Muscle of arm (tissue), 14 donors: Measurements from ENCODE around the gene ATRAID. TPM values are rescaled to one million over a fixed set of nuclear protein-coding genes. Genes with fewer than 3 reads are reported as not detected.
"Not testable (repeated sequence)": the region's sequence is repeated elsewhere in the genome, so short reads cannot be mapped to it uniquely, and the experiment has no call there.

Experiments
- DNase-seq: peaks from one replicate; pipeline ENCODE4 v3.0.0-alpha.2; 2013
- long read RNA-seq, 11 donors: transcript quantifications; one replicate each; lab custom pipeline, GENCODE V29; 2026
- polyA plus RNA-seq, 12 donors: library from polyadenylated mRNA; unstranded; fragments of 120-200 nt; gene quantifications; one replicate each; pipeline ENCODE4 v1.2.1, GENCODE V29; 2013; ENCODE audit not compliant: insufficient read length in 12 of 12

ATRAID gene, protein sequence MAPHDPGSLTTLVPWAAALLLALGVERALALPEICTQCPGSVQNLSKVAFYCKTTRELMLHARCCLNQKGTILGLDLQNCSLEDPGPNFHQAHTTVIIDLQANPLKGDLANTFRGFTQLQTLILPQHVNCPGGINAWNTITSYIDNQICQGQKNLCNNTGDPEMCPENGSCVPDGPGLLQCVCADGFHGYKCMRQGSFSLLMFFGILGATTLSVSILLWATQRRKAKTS
- 100 to 1,000 TPM in 5 of 12 donors, 10 to 100 TPM in 6, not detected in 1; 85.6 to 115 (median 98.3) TPM for polyA plus RNA-seq
- long read RNA-seq, donor 1, transcript ATRAID-204 (2 exons, 561 nt), result minor isoform, 16 of 112 reads
- long read RNA-seq, donor 1, transcript ATRAID-202 (7 exons, 1,059 nt), result minor isoform, 18 of 112 reads
- long read RNA-seq, donor 1, transcript ATRAID-201 (7 exons, 1,240 nt), result major isoform, 78 of 112 reads
- long read RNA-seq, donor 1, partial matches to known transcripts, result 0 of 112 reads
- long read RNA-seq, donor 1, other reads (novel, unspliced or antisense), result 0 of 112 reads
- long read RNA-seq, donor 2, transcript ATRAID-201 (7 exons, 1,240 nt), result major isoform, 63 of 93 reads
- long read RNA-seq, donor 2, transcript ATRAID-204 (2 exons, 561 nt), result minor isoform, 15 of 93 reads
- long read RNA-seq, donor 2, transcript ATRAID-202 (7 exons, 1,059 nt), result minor isoform, 13 of 93 reads
- long read RNA-seq, donor 2, partial matches to known transcripts, result 0 of 93 reads
- long read RNA-seq, donor 2, other reads (novel, unspliced or antisense), result 0 of 93 reads
- long read RNA-seq, donor 3, transcript ATRAID-201 (7 exons, 1,240 nt), result major isoform, 20 of 39 reads
- long read RNA-seq, donor 3, transcript ATRAID-202 (7 exons, 1,059 nt), result minor isoform, 15 of 39 reads
- long read RNA-seq, donor 3, partial matches to known transcripts, result 0 of 39 reads
- long read RNA-seq, donor 3, other reads (novel, unspliced or antisense), result 0 of 39 reads
- long read RNA-seq, donor 4, transcript ATRAID-202 (7 exons, 1,059 nt), result minor isoform, 7 of 22 reads
- long read RNA-seq, donor 4, transcript ATRAID-201 (7 exons, 1,240 nt), result major isoform, 14 of 22 reads
- long read RNA-seq, donor 4, partial matches to known transcripts, result 0 of 22 reads
- long read RNA-seq, donor 4, other reads (novel, unspliced or antisense), result 0 of 22 reads
- long read RNA-seq, donor 5, transcript ATRAID-202 (7 exons, 1,059 nt), result minor isoform, 25 of 108 reads
- long read RNA-seq, donor 5, transcript ATRAID-201 (7 exons, 1,240 nt), result major isoform, 68 of 108 reads
- long read RNA-seq, donor 5, transcript ATRAID-204 (2 exons, 561 nt), result minor isoform, 5 of 108 reads
- long read RNA-seq, donor 5, partial matches to known transcripts, result 10 of 108 reads
- long read RNA-seq, donor 5, other reads (novel, unspliced or antisense), result 0 of 108 reads
- long read RNA-seq, donor 6, transcript ATRAID-201 (7 exons, 1,240 nt), result major isoform, 32 of 47 reads
- long read RNA-seq, donor 6, transcript ATRAID-204 (2 exons, 561 nt), result minor isoform, 9 of 47 reads
- long read RNA-seq, donor 6, transcript ATRAID-202 (7 exons, 1,059 nt), result minor isoform, 6 of 47 reads
- long read RNA-seq, donor 6, partial matches to known transcripts, result 0 of 47 reads
- long read RNA-seq, donor 6, other reads (novel, unspliced or antisense), result 0 of 47 reads
- long read RNA-seq, donor 7, transcript ATRAID-201 (7 exons, 1,240 nt), result major isoform, 30 of 39 reads
- long read RNA-seq, donor 7, transcript ATRAID-202 (7 exons, 1,059 nt), result minor isoform, 7 of 39 reads
- long read RNA-seq, donor 7, partial matches to known transcripts, result 0 of 39 reads
- long read RNA-seq, donor 7, other reads (novel, unspliced or antisense), result 0 of 39 reads
- long read RNA-seq, donor 8, transcript ATRAID-202 (7 exons, 1,059 nt), result minor isoform, 23 of 76 reads
- long read RNA-seq, donor 8, transcript ATRAID-201 (7 exons, 1,240 nt), result major isoform, 43 of 76 reads
- long read RNA-seq, donor 8, partial matches to known transcripts, result 6 of 76 reads
- long read RNA-seq, donor 8, other reads (novel, unspliced or antisense), result 0 of 76 reads
- long read RNA-seq, donor 9, transcript ATRAID-204 (2 exons, 561 nt), result minor isoform, 6 of 50 reads
- long read RNA-seq, donor 9, transcript ATRAID-201 (7 exons, 1,240 nt), result major isoform, 35 of 50 reads
- long read RNA-seq, donor 9, partial matches to known transcripts, result 5 of 50 reads
- long read RNA-seq, donor 9, other reads (novel, unspliced or antisense), result 0 of 50 reads
- long read RNA-seq, donor 10, transcript ATRAID-201 (7 exons, 1,240 nt), result major isoform, 45 of 82 reads
- long read RNA-seq, donor 10, transcript ATRAID-202 (7 exons, 1,059 nt), result minor isoform, 24 of 82 reads
- long read RNA-seq, donor 10, transcript ATRAID-204 (2 exons, 561 nt), result minor isoform, 7 of 82 reads
- long read RNA-seq, donor 10, partial matches to known transcripts, result 5 of 82 reads
- long read RNA-seq, donor 10, other reads (novel, unspliced or antisense), result 0 of 82 reads
- long read RNA-seq, donor 11, transcript ATRAID-204 (2 exons, 561 nt), result minor isoform, 5 of 73 reads
- long read RNA-seq, donor 11, transcript ATRAID-202 (7 exons, 1,059 nt), result minor isoform, 18 of 73 reads
- long read RNA-seq, donor 11, transcript ATRAID-201 (7 exons, 1,240 nt), result major isoform, 50 of 73 reads
- long read RNA-seq, donor 11, partial matches to known transcripts, result 0 of 73 reads
- long read RNA-seq, donor 11, other reads (novel, unspliced or antisense), result 0 of 73 reads

DNA sequence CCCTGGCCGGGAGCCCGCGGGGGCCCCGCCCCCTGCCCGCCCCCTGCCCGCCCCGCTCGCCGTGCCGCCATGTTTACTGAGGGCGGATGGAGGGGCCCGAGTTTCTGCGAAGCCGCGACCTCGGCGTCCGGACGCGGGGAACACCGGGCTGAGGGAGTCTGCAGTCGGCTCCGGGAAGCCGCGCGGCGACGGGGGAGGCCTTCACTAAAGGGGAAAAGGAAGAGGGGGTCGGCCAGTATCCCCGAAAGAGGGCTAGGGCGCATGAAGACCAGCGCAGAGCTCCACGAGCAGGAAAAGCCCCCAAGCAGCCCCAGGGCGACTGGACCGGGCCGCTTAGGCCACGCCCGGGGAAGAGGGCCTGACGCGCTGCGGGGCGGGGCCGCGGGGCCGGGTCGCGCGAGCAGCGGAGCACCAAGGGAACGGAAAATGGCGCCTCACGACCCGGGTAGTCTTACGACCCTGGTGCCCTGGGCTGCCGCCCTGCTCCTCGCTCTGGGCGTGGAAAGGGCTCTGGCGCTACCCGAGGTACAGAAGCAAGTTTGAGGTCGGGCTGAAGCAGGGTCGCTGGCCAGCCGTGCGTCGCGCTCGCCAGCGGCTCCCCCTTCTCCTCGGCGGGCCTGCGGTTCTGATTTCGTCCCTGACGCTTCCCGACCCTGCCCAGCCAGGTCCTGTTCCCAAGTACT lies at the start of gene ATRAID, which contains the start of gene SLC5A6:
TSS of gene ATRAID (plus strand) at position 99 of the 683 bp plus-strand sequence. CDS start at position 427, 328 bp downstream.
TSS of gene SLC5A6 (minus strand) at position 326 of the 683 bp plus-strand sequence. CDS start 4,618 bp downstream, outside the sequence.
- DNase-seq, result peak; percentile 92

DNA sequence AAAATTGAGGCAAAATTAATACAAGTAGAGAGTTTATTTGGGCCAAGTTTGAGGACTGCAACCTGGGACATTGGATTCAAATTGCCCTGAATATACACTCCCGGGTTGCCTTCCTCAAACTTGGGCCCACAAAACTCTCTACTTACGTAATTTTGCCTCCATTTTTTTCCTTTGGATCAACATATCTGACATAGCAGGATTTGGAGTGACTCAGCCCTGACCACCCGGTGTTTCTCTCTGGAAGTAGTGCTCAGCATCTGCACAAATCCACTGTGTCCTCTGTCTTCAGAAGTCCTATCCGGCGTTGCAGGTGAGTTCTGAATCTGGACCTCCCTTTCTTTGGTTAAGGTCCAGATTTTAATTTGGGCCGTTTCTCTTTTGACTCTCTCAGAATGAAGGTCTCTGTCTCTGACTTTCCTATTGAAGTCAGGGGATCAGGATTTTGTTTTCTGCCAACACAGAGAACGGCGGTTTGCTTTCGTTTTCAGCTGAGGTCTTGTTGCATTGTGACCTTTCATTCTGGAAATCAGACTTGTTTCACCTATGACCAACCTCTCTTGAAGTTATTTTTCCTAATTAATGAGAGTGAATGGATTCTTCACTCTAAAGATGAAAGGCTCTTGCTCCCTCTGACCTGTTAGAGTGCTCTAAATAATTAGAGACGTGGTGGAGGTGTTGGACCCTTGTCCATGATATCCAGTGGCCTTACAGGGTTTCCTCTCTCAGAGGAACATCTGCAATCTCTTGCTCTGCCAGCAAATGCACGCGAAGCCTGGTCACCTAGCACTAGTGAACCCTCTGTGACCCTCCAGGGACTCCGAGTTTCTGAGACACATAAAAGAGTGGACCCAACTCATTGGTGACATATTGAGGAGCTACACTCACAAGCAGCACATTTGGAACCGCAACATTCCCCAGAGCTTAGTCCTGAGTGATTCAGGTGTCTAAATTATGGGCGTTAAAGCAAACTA lies 49.4 kb upstream of the ATRAID start:
- DNase-seq, result no peak

DNA sequence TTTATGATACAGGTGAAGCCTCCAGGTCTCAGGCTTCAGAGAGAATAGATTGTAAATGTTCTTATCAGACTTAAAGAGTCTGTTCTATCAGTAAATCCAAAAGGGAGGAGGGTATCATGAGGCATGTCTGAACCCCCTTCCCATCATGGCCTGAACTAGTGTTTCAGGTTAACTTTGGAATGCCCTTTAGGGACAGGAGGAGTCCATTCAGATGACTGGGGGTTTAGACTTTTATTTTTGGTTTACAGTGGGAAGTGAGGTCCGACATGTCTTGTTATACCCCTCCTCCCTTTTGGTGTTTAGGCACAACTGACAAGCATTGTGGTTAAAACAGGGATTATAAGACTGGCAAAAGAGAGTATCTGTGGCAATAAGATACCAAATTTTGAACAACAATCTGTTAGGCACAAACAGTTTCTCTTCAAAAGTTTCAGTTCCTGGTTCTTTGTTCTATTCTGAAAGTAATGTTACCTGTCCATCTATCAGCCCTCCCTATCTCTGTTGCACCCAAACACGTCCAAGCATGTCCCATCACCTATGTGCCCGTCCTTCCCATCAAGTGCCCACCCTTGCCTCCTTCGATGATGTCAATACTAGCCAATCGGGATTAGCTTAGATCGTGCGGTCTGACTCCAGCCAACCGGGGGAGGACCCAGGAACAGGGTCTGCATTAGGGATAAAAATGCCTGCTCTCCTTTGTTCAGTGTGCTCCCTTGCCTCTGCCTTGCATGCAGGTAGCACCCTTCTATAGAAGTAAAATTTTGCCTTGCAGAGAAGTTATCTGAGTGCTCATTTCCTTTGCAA lies 46.7 kb upstream of the ATRAID start:
- DNase-seq, result no peak

DNA sequence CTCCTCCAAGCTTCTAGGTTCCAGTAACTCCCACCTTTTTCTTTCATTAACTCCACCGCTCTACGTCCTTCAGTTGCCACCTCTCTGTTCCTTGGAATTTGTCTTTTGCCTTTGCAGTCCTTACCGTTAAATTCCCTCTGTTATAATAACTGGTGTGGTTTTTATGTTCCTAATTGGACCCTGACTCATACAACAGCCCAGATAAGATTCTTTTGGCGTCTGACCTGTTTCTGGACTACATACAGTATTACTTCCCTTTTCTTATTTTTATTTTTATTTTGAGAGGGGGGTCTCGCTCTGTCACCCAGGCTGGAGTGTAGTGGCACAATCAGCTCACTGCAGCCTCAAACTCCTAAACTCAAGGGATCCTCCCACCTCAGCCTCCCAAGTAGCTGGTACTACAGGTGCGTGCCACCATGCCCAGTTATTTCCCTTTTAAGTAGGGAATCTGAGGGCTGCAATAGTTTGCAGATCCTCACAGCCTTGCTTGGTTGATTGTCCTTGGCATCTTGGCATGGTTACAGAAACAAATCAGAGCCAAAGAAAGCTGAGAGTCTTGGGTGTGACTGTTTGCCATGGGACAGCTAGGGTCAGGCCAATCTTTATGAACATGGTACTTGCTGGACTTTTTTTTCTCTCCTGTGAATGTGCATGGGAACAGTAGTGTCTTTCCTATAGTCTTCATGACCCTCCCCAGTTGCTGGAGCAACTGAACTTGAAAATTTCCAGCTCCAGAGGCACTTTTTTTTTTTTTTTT lies 41.1 kb upstream of the ATRAID start:
- DNase-seq, result no peak

DNA sequence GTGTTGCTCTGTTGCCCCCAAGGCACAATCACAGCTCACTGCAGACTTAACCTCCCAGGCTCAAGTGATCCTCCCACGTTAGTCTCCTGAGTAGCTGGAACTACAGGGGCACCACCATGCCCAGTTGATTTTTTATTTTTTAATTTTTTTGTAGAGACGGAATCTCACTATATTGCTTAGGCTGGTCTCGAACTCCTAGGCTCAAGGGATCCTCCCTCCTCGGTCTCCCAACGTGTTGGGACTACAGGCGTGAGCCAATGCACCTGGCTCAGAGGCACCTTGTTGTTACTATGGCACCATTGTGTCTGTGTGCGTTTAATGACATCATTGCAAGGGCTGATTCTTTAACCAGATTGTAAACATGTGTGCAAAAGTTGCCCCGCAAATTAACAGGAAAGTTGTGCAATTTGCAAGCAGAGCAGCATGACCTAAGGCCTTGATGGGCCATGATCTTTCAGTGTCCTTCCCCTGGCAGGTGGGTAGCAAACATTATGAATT lies 40.4 kb upstream of the ATRAID start:
- DNase-seq, result no peak

DNA sequence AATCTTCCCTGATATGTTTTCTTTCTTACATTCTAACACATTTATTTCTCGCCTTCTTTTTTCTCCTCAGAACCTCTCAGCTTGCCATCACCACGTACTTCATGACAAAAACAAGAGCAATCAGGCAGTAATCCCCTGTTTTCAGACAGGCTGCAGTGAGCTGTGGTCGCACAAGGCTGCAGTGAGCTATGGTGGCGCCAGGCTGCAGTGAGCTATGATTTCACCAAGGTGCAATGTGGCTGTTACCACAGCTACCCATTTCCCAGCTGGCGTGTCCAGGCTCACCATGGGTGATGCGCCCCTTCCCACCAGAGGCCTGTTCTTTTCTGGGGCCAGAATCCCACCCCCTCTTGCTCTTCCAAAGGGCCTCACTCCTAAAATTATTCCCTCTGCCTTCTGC lies 37.2 kb upstream of the ATRAID start:
- DNase-seq, result no peak

DNA sequence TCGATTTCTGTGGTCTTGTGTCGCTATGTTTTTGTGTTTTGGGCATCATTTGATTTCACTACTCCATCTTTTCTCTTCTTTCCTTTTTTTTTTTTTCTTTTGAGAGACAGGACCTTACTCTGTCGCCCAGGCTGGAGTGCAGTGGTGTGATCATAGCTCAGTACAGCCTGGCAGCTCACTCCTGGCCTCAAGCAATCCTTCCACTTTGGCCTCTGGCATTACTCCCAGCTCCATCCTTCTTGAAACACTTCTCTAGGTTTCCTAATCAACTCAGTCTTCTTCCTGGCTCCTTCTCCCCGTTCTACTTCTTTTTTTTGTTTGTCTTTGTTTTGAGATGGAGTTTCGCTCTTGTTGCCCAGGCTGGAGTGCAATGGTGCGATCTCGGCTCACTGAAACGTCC lies 36.5 kb upstream of the ATRAID start:
- DNase-seq, result no peak

DNA sequence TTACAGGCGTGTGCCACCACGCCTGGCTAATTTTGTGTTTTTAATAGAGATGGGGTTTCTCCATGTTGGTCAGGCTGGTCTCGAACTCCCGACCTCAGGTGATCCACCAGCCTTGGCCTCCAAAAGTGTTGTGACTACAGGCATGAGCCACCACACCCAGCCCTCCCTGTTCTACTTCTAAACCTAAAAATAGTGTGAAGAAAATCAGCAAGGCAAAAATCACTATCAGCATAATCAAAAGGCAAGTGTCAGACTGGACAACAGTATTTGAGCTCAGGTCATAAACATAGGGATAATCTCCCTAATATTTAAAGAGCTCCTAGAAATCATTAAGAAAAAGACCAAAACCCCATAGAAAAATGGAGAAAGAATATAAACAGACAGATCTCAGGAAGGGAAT lies 36.1 kb upstream of the ATRAID start:
- DNase-seq, result not testable (repeated sequence)

DNA sequence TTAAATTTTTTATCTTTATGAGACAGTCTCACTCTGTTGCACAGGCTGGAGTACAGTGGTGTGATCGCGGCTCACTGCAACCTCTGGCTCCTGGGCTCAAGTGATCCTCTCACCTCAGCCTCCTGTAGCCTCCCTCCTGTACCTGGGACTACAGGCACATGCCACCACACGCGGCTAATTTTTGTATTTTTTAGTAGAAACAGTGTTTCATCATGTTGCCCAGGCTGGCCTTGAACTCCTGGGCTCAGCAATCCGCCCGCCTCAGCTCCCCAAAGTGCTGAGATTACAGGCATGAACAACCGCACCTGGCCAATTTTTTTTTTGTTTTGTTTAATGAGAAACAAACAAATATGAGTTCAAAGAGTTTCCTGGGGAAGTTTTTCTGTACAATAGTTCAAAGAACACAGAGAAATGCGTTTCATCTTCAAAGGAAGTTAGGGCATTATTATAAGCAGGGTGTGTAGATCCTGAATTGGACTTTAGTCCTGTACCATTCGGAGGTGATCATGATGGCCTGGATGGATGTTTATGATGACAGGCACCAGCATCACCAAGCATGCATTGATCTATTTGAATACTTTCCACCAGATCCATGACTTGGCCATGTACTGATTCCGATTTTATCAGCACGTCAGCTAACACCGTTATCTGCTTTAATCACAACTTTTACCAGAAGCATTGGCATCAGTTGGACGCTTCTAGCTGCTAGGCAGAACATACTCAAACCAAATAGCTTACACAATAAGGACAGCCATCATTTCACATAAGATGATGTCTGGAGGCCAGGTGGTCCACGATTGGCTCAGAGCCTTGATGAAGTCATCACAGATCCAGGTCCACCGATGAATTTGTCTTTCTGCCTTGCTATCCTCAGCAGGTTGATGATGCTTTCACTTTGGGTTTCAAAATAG lies 34.1 kb upstream of the ATRAID start:
- DNase-seq, result no peak

DNA sequence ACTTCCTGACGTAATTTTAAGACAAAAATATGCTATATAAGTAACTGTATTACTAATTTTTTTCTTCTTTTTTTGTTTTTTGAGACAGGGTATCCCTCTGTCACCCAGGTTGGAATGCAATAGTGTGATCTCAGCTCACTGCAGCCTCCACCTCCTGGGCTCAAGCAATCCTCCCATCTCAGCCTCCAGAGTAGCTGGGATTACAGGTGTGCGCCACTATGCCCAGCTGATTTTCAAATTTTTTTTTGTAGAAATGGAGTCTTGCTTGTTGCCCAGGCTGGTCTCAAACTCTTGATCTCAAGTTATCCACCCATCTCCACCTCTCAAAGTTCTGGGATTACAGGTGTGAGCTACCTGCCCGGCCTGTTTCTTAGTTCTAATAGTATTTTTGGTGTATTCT lies 33.4 kb upstream of the ATRAID start:
- no peak for DNase-seq

DNA sequence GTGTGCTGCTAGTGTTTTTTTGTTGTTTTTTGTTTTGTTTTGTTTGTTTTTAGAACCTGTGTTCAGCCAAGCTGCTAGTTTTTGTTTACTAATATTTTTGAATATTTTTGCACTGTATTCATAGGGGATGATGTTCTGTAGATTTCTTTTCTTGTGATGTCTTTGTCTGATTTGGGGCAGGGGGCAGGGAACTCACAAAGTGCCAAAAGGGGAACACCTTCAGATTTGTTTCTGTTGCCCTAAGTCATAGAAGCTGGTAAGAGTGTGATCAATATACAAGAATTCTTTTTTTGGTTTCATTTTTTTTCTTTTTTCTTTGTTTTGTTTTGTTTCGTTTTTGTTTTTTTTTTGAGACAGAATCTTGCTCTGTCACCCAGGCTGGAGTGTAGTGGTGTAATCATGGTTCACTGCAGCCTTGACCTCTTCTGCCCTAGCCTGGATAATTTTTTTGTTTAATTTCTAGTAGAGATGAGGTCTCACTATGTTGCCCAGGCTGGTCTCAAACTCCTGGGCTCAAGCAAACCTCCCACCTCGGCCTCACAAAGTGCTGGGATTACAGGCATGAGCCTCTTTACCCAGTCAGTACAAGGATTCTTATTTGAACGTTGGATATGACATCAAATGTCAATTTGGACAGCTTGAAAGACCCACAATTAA lies 32.4 kb upstream of the ATRAID start:
- DNase-seq, result no peak

DNA sequence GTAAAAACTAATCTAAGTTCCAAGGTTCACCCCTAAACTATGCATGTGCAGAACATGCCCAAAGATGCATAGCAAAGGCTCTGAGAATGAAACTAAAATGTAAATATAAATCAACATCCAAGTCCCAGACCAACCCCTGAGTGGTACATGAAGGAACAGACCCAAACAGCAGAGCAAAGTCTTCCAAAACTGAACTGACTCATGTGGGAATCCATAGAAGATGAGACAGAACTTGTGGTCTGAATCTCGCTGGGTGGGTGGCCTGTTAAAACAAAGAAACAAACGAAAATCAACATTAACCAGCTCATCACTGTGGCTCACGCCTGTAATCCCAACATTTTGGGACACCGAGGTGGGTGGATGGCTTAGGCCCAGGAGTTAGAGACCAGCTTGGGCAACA lies 29.5 kb upstream of the ATRAID start:
- no peak for DNase-seq

DNA sequence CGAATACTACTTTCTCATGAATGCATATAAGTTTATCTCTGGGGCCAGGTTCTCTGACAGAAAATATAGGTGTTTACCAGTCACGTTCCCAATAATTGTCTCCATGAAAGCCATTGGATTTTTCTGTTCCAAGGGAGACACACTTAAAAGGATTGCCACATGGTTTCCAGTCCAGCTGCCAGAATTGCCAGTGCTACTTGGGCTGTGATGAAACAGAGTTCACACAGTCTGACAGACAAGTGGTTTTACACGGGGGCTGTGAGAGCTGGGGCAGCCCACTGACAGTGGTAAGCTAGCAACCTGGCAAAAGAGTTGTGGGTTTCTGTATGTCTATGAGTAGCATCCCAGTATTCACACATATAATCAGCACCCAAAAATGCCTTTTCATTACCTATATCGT lies 27.7 kb upstream of the ATRAID start:
- DNase-seq, result no peak
